Keratinocyte (primary cell): ENCODE results near the gene HMGXB3. TPM values are rescaled to one million over a fixed set of nuclear protein-coding genes. Genes with fewer than 3 reads are reported as not detected.

ENCODE experiments used
- DNase-seq: peaks from one replicate; pipeline ENCODE4 v3.0.0-alpha.2; 2011; ENCODE audit warnings: low read depth, missing footprints, low spot score
- FAIRE-seq: peaks from 2 replicates; lab custom pipeline; 2011; peaks lifted over from hg19 to GRCh38; lab: Jason Lieb, UNC
- H2AFZ ChIP-seq: 2 replicates; pipeline ENCODE4 v1.6.0; 2012; ENCODE audit warnings: low read length, control low read depth, inconsistent platforms; ENCODE audit not compliant: control insufficient read depth
- H3K27ac ChIP-seq: 2 replicates; pipeline ENCODE4 v1.5.1; 2011; ENCODE audit warnings: low read length; ENCODE audit not compliant: control insufficient read depth, insufficient read depth
- H3K27me3 ChIP-seq: 3 replicates; pipeline ENCODE4 v1.6.0; 2011; ENCODE audit warnings: low read length; ENCODE audit not compliant: control insufficient read depth, insufficient read depth; ENCODE audit errors: extremely low read depth
- H3K36me3 ChIP-seq, 2 experiments: 2 replicates in 1 of 2; 3 replicates in 1 of 2; pipeline ENCODE4 v1.5.1; 2011; ENCODE audit warnings: low read length in 2 of 2, mild to moderate bottlenecking in 1 of 2; ENCODE audit not compliant: control insufficient read depth in 2 of 2, insufficient read depth in 2 of 2; ENCODE audit errors: extremely low read depth in 1 of 2
- H3K4me1 ChIP-seq: 3 replicates; pipeline ENCODE4 v1.5.1; 2011; ENCODE audit warnings: low read length; ENCODE audit not compliant: control insufficient read depth, insufficient read depth; ENCODE audit errors: extremely low read depth
- H3K4me2 ChIP-seq: 3 replicates; pipeline ENCODE4 v1.6.0; 2011; ENCODE audit warnings: low read depth, low read length; ENCODE audit not compliant: control insufficient read depth, insufficient read depth; ENCODE audit errors: extremely low read depth
- H3K4me3 ChIP-seq, 3 experiments: fragments of 200-600 bp in 1 of 3; sonication (generic) in 1 of 3; 2 replicates in 2 of 3; 3 replicates in 1 of 3; pipeline ENCODE4 v1.5.1; 2011 to 2016; ENCODE audit warnings: low read length in 3 of 3, mild to moderate bottlenecking in 3 of 3, control low read depth in 2 of 3, inconsistent platforms in 1 of 3, low read depth in 1 of 3, mixed read lengths in 1 of 3, mixed run types in 1 of 3, moderate library complexity in 1 of 3; ENCODE audit not compliant: control insufficient read depth in 2 of 3, insufficient read depth in 2 of 3; ENCODE audit errors: extremely low read depth in 1 of 3
- H3K79me2 ChIP-seq: 2 replicates; pipeline ENCODE4 v1.6.0; 2012; ENCODE audit warnings: low read length; ENCODE audit not compliant: control insufficient read depth, insufficient read depth
- H3K9ac ChIP-seq: 3 replicates; pipeline ENCODE4 v1.6.0; 2011; ENCODE audit warnings: low read length; ENCODE audit not compliant: control insufficient read depth, insufficient read depth; ENCODE audit errors: extremely low read depth
- H3K9me1 ChIP-seq: 3 replicates; pipeline ENCODE4 v1.6.0; 2011; ENCODE audit warnings: low read length; ENCODE audit not compliant: control insufficient read depth, insufficient read depth; ENCODE audit errors: extremely low read depth
- H3K9me3 ChIP-seq: 2 replicates; pipeline ENCODE4 v1.5.1; 2012; ENCODE audit warnings: low read depth, low read length; ENCODE audit not compliant: control insufficient read depth
- H4K20me1 ChIP-seq: 3 replicates; pipeline ENCODE4 v1.6.0; 2011; ENCODE audit warnings: low read length; ENCODE audit not compliant: control insufficient read depth, insufficient read depth; ENCODE audit errors: extremely low read depth
- EZH2 ChIP-seq: IDR thresholded peaks from one replicate; pipeline ENCODE4 v1.6.1; 2012; ENCODE audit warnings: inconsistent platforms, mild to moderate bottlenecking, low read length, moderate library complexity
- dilution Hi-C: fragments of 300-500 bp; cut with MboI; formaldehyde crosslinking; loops from one replicate; pipeline ENCODE4 v1.7.0; 2020; ENCODE audit warnings: low sequenced_read_pairs; ENCODE audit not compliant: extremely low pct_ligation_motif_present
- polyA plus RNA-seq, 5 experiments: library from polyadenylated mRNA; depleted of rRNA in 3 of 5; stranded (reverse) in 3 of 5; stranded (forward) in 1 of 5; unstranded in 1 of 5; fragments of >200 nt; gene quantifications; 1 replicate in 1 of 5; 2 replicates in 3 of 5; 3 replicates in 1 of 5; pipeline versions ENCODE4 v1.2.1 to v1.2.3, GENCODE V29; 2011 to 2012; ENCODE audit warnings: missing spikeins in 2 of 5, low read depth in 1 of 5, low replicate concordance in 1 of 5
- TF ChIP-seq, protein P1 (sequence below), 3 experiments: IDR thresholded peaks in 1 of 3; conservative IDR thresholded peaks in 1 of 3; optimal IDR thresholded peaks in 1 of 3; 2 replicates in 2 of 3; 3 replicates in 1 of 3; pipeline versions ENCODE3 to v1.5.1; 2011; ENCODE audit warnings: low read length in 3 of 3, mild to moderate bottlenecking in 3 of 3, moderate library complexity in 2 of 3, control low read depth in 1 of 3, inconsistent platforms in 1 of 3; ENCODE audit not compliant: insufficient read depth in 2 of 3; ENCODE audit errors: extremely low read depth in 1 of 3

HMGXB3 gene
- polyA plus RNA-seq, 1 donor (not counting 4 experiments of a cell fraction or from before 2014, with no cell fraction given), result 39.4 TPM

DNA sequence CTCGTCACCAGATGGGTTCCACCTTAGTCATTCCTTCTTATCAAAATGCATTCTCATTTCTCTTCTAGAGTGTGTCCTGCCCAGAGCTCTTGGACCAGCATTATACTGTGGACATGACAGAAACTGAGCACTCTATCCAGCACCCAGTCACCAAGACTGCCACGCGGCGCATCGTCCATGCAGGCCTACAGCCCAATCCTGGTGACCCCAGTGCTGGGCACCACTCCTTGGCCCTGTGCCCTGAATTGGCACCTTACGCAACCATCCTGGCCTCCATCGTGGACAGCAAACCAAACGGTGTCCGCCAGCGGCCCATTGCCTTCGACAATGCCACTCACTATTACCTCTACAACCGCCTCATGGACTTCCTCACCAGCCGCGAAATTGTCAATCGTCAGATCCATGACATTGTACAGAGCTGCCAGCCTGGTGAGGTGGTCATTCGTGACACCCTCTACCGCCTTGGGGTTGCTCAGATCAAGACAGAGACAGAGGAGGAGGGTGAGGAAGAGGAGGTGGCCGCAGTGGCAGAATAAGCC lies 51.2 kb downstream of the HMGXB3 start:
- Histone ChIP-seq H3K36me3 (peaks cover 56 to 83% of the 10 kb centered on the region in 2 experiments), H3K27me3 (no peaks in the 10 kb centered on the region), H4K20me1 (no peaks in the 10 kb centered on the region), H3K27ac (no peak overlapping the region), H3K9ac (no peak overlapping the region), H2AFZ (no peak overlapping the region), H3K79me2 (no peaks in the 10 kb centered on the region), H3K9me1 (peaks cover 3% of the 10 kb centered on the region), H3K4me3 (no peak overlapping the region), H3K4me2 (no peak overlapping the region), H3K4me1 (peaks cover 23% of the 10 kb centered on the region), H3K9me3 (no peaks in the 10 kb centered on the region)
- TF ChIP-seq, protein P1, sequence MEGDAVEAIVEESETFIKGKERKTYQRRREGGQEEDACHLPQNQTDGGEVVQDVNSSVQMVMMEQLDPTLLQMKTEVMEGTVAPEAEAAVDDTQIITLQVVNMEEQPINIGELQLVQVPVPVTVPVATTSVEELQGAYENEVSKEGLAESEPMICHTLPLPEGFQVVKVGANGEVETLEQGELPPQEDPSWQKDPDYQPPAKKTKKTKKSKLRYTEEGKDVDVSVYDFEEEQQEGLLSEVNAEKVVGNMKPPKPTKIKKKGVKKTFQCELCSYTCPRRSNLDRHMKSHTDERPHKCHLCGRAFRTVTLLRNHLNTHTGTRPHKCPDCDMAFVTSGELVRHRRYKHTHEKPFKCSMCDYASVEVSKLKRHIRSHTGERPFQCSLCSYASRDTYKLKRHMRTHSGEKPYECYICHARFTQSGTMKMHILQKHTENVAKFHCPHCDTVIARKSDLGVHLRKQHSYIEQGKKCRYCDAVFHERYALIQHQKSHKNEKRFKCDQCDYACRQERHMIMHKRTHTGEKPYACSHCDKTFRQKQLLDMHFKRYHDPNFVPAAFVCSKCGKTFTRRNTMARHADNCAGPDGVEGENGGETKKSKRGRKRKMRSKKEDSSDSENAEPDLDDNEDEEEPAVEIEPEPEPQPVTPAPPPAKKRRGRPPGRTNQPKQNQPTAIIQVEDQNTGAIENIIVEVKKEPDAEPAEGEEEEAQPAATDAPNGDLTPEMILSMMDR (optimal IDR thresholded peaks at IDR 0.05 in 1 of 3, IDR thresholded peaks at IDR 0.05 in 1 of 3, conservative IDR thresholded peaks at IDR 0.05 in 1 of 3; ENCODE audit: extremely low read depth in 1 of 3, insufficient read depth in 2 of 3, low read length in 3 of 3), result no peak
- no peak for TF ChIP-seq EZH2
- DNase-seq (no peak), FAIRE-seq (no peak)
- dilution Hi-C loops, result no loop called here

DNA sequence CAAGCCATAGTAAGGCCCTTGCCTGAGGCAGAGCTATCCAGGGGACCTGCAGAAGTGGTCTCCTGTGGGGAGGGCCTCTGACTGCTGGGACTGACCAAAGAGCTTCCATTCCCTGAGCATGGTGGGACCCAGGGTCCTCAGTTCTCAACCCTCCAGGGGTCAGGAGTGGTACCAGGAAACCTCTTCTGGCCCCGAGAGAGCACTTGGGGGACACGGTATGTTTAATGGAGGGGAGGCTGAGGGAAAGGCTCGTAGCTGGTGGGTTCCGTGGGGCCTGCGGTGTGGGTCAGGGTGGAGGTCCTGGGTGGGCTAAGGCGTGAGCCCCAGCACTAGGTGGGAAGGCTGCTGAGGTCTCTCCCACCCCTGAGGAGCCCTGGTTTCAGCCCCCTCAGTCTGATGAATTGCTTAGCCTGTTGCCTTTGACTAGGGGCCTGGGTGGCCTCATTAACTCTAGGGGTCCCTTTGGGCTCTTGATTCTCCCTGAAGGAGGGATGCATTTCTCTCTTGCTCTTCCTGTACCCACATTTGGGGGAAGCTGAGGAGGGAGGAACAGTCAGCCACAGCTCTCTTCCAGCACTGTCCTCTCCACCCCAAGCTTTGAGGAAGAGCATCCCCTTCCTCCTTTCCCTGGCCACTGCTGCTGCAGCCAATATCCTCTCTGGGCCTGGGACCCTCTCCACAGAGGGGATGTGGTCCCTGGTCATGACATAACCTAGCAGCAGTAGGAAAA lies 51.9 kb downstream of the HMGXB3 start:
- dilution Hi-C loops, result no loop called here
- Histone ChIP-seq H3K27me3 (no peaks in the 10 kb centered on the region), H3K9ac (no peak overlapping the region), H3K9me3 (no peaks in the 10 kb centered on the region), H3K36me3 (peaks cover 53 to 81% of the 10 kb centered on the region in 2 experiments), H3K4me1 (peaks cover 23% of the 10 kb centered on the region), H3K79me2 (no peaks in the 10 kb centered on the region), H3K4me3 (no peak overlapping the region), H3K27ac (no peak overlapping the region), H3K9me1 (peaks cover 3% of the 10 kb centered on the region), H3K4me2 (no peak overlapping the region), H4K20me1 (no peaks in the 10 kb centered on the region), H2AFZ (no peak overlapping the region)
- no peak for FAIRE-seq
- DNase-seq, result no peak
- TF ChIP-seq, protein P1 (optimal IDR thresholded peaks at IDR 0.05 in 1 of 3, IDR thresholded peaks at IDR 0.05 in 1 of 3, conservative IDR thresholded peaks at IDR 0.05 in 1 of 3; ENCODE audit: extremely low read depth in 1 of 3, insufficient read depth in 2 of 3, low read length in 3 of 3), result no peak
- TF ChIP-seq EZH2, result no peak
